ENCODE data around the gene EFNA1.

Gene EFNA1

DNA sequence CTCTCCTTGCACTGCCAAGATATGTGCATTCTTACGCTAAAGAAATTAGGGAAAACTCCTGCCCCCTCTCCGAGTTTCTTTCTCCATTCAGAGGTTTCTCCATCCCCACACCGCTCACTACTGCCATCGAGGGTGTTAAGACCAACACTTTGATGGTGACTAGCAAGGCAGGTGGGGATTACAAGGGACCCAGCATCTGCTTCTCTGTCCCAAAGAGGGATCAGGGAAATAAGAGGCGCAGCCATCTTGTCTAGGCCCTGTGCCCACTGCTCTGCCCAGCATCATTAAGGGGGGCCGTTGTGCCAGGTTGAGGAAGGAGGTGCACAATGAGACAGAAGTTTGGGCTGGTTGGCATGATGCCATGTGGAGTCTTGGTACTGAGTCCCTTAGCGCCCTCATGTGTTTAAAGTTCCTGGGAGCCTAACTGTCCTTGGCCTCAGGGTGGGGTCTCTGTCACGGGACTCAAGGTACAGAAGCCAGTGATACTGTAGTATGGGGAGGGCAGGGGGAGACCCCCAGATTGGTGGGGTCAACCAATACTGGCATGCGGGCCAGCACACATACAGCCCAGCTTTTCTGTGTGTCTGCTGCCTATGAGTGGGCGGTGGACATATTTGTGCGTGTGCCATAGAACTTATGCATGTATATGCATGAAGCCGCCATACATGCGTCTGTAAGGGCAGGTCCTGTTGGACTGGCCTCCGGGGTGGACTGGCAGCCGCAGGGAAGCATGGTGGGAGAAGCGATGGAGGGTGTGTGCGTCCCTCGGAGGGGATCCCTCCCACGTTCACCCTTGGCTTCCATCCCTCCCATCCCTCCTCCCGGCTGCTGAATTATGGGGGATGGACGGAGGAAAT is 43.6 kb upstream of the EFNA1 start:
- H3K36me3 ChIP-seq (ENCODE audit: control insufficient read depth, insufficient read depth, low read length), result no peaks in the 10 kb centered on the region
- H3K9ac ChIP-seq (ENCODE audit: low read depth, low read length), result no peak overlapping the region
- H3K4me1 ChIP-seq (ENCODE audit: control insufficient read depth, insufficient read depth, low read length), result peaks cover 17% of the 10 kb centered on the region
- peak overlapping the region; percentile 89; the same call in 1 of the 2 replicates for H3K4me3 ChIP-seq (ENCODE audit: low read depth, low read length)
- H3K9me3 ChIP-seq (ENCODE audit: control insufficient read depth, insufficient read depth, low read length), result no peaks in the 10 kb centered on the region
- H3K27ac ChIP-seq (ENCODE audit: low read depth, low read length), result no peak overlapping the region
- H3K27me3 ChIP-seq (ENCODE audit: control insufficient read depth, insufficient read depth, low read length), result peaks cover 55% of the 10 kb centered on the region

DNA sequence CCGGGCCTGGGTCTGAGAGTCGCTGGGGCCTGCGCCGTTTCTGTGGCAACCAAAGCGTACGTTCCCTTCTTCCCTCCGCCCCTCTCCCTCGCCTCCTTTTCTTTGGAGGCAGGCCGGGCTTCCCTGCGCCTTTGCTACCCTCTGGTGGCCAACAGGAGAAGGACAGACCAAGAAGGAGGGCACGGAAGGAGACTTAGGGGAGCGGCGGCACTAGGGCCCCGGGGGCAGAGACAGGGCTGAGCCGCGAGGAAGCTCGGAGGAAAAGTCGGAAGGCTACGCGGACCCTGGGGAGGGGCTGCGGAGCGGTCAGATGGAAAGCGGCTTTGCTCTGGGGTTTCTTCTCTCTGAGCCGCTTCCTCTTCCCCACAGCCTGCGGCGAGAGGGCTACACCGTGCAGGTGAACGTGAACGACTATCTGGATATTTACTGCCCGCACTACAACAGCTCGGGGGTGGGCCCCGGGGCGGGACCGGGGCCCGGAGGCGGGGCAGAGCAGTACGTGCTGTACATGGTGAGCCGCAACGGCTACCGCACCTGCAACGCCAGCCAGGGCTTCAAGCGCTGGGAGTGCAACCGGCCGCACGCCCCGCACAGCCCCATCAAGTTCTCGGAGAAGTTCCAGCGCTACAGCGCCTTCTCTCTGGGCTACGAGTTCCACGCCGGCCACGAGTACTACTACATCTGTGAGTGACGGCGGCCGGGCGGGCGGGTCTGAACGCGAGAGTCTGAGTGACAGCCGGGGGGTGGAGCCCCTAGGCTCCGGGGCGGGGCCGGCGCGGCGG is 42.8 kb upstream of the EFNA1 start:
- Histone ChIP-seq H3K4me3 (ENCODE audit: low read depth, low read length) (peak overlapping the region; percentile 89), H3K9me3 (ENCODE audit: control insufficient read depth, insufficient read depth, low read length) (no peaks in the 10 kb centered on the region), H3K27ac (ENCODE audit: low read depth, low read length) (peak overlapping the region; percentile 71), H3K27me3 (ENCODE audit: control insufficient read depth, insufficient read depth, low read length) (peaks cover 47% of the 10 kb centered on the region), H3K9ac (ENCODE audit: low read depth, low read length) (no peak overlapping the region), H3K36me3 (ENCODE audit: control insufficient read depth, insufficient read depth, low read length) (no peaks in the 10 kb centered on the region), H3K4me1 (ENCODE audit: control insufficient read depth, insufficient read depth, low read length) (peaks cover 17% of the 10 kb centered on the region)

DNA sequence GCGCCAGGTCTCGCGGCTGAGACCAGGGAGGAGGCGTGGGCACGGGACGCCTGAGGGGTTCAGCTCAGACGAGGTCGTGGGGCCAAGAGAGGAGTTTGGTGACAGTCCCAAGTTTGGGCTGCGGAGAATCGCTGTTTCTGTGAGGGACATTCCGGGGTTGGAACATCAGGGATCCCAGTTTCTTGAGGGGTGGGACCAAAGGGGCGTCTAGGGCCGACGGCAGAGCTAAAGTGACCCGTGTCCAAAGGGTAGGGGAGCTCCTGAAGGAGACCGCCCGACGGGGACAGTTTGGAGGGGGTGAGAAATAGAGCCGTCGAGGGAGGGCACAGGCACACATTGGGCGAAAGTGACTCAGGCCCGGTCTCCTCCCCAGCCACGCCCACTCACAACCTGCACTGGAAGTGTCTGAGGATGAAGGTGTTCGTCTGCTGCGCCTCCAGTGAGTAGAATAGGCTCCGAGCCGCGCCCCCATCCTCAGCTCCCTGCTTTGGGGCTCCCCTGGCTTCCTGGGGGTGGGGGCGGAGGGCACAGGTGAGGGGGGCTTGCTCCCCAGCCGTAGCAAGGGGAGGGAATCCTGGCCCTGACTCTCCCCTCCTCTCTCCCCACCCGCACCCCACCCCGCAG is 42.1 kb upstream of the EFNA1 start:
- Histone ChIP-seq H3K4me3 (ENCODE audit: low read depth, low read length) (peak overlapping the region; percentile 89), H3K27me3 (ENCODE audit: control insufficient read depth, insufficient read depth, low read length) (peaks cover 40% of the 10 kb centered on the region), H3K36me3 (ENCODE audit: control insufficient read depth, insufficient read depth, low read length) (no peaks in the 10 kb centered on the region), H3K27ac (ENCODE audit: low read depth, low read length) (no peak overlapping the region), H3K9ac (ENCODE audit: low read depth, low read length) (no peak overlapping the region), H3K4me1 (ENCODE audit: control insufficient read depth, insufficient read depth, low read length) (peaks cover 17% of the 10 kb centered on the region), H3K9me3 (ENCODE audit: control insufficient read depth, insufficient read depth, low read length) (no peaks in the 10 kb centered on the region)

DNA sequence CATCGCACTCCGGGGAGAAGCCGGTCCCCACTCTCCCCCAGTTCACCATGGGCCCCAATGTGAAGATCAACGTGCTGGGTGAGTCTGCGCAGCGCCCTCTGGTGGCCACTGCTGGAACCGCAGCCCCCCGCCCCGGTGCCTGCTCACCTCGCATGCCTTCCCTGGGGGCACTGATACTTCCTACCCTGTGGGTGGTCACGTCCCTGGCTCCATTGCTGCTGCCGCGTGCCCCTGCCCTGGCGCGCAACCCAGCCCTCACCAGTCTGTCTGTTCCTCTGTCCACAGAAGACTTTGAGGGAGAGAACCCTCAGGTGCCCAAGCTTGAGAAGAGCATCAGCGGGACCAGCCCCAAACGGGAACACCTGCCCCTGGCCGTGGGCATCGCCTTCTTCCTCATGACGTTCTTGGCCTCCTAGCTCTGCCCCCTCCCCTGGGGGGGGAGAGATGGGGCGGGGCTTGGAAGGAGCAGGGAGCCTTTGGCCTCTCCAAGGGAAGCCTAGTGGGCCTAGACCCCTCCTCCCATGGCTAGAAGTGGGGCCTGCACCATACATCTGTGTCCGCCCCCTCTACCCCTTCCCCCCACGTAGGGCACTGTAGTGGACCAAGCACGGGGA is 41.4 kb upstream of the EFNA1 start:
- Histone ChIP-seq H3K4me1 (ENCODE audit: control insufficient read depth, insufficient read depth, low read length) (peaks cover 16% of the 10 kb centered on the region), H3K4me3 (ENCODE audit: low read depth, low read length) (peak overlapping the region; percentile 89; the same call in 1 of the 2 replicates), H3K9me3 (ENCODE audit: control insufficient read depth, insufficient read depth, low read length) (no peaks in the 10 kb centered on the region), H3K9ac (ENCODE audit: low read depth, low read length) (no peak overlapping the region), H3K27me3 (ENCODE audit: control insufficient read depth, insufficient read depth, low read length) (peaks cover 33% of the 10 kb centered on the region), H3K27ac (ENCODE audit: low read depth, low read length) (no peak overlapping the region), H3K36me3 (ENCODE audit: control insufficient read depth, insufficient read depth, low read length) (no peaks in the 10 kb centered on the region)

DNA sequence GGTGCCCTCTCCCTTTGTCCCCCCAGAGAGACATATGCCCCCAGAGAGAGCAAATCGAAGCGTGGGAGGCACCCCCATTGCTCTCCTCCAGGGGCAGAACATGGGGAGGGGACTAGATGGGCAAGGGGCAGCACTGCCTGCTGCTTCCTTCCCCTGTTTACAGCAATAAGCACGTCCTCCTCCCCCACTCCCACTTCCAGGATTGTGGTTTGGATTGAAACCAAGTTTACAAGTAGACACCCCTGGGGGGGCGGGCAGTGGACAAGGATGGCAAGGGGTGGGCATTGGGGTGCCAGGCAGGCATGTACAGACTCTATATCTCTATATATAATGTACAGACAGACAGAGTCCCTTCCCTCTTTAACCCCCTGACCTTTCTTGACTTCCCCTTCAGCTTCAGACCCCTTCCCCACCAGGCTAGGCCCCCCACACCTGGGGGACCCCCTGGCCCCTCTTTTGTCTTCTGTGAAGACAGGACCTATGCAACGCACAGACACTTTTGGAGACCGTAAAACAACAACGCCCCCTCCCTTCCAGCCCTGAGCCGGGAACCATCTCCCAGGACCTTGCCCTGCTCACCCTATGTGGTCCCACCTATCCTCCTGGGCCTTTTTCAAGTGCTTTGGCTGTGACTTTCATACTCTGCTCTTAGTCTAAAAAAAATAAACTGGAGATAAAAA is 40.7 kb upstream of the EFNA1 start:
- Histone ChIP-seq H3K9ac (ENCODE audit: low read depth, low read length) (no peak overlapping the region), H3K9me3 (ENCODE audit: control insufficient read depth, insufficient read depth, low read length) (no peaks in the 10 kb centered on the region), H3K27ac (ENCODE audit: low read depth, low read length) (no peak overlapping the region), H3K4me3 (ENCODE audit: low read depth, low read length) (no peak overlapping the region), H3K4me1 (ENCODE audit: control insufficient read depth, insufficient read depth, low read length) (peaks cover 16% of the 10 kb centered on the region), H3K36me3 (ENCODE audit: control insufficient read depth, insufficient read depth, low read length) (no peaks in the 10 kb centered on the region), H3K27me3 (ENCODE audit: control insufficient read depth, insufficient read depth, low read length) (peaks cover 30% of the 10 kb centered on the region)

DNA sequence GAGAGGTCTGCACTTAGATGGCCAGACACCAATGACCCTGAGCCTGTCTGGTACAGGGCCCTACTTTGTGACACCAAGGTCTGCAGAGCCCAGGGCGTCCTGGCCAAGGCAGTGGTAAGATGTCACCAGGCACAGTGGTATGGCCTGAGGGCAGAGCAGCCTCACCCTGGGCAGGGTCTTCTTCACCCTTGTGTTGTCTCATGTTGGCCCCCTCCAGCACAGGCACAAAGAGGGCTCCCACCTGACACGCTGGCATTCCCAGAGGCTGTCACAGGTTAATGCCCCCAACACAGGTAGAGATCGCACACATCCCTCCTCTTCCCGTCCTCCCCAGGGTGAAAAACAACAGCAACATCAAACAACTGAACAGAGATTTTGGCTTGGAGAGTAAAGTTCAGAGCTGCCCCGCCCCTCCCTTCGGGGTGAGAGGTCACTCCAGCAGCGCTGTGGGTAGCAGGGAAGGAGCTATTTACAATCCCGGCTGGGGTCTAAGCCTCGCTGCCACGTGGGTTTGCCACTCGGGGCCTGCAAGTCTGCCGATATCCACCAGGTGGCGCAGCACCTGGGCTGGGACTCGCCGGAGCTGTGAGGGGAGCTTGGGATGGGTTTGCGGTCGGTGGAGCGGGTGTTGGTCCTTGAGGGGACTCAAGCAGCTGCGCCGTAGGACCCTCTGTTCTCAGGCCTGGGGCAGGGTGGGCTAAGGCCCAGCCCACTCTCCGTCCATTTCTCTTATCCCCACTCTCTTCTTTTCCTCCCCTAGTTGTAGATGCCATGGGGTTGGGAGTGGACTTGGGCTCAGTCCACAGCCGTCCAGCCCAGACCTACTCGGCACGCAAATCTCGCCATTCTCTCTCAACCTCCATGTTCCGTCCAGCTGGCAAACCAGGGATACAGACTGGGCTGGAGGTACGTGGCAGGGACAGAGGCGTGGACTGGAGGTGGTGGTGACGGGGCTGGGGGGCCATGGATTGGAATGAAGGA is 36.3 kb upstream of the EFNA1 start:
- Histone ChIP-seq H3K27me3 (ENCODE audit: control insufficient read depth, insufficient read depth, low read length) (peaks cover 7% of the 10 kb centered on the region), H3K9me3 (ENCODE audit: control insufficient read depth, insufficient read depth, low read length) (no peaks in the 10 kb centered on the region), H3K36me3 (ENCODE audit: control insufficient read depth, insufficient read depth, low read length) (no peaks in the 10 kb centered on the region), H3K4me3 (ENCODE audit: low read depth, low read length) (no peak overlapping the region), H3K9ac (ENCODE audit: low read depth, low read length) (no peak overlapping the region), H3K27ac (ENCODE audit: low read depth, low read length) (no peak overlapping the region), H3K4me1 (ENCODE audit: control insufficient read depth, insufficient read depth, low read length) (peaks cover 17% of the 10 kb centered on the region)

DNA sequence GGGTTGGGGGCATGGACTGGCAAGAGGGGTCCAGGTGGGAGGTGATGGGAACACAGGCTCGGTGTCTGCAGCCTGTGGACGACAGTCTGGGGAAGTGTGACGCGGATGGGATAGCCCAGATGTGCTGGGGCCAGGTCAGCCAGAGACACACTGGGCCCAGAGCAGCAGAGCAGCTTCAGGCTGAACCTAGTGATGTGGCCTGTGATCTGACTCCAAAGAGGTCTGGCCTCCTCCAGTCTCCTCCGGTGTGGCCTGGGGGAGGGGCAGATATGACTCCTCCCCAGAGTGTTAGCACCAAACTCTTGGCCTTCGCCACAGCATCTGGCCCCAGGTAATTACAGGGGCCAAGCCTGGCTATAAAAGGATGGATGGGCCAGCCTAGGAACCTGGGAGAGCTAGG is 35.5 kb upstream of the EFNA1 start:
- H3K4me3 ChIP-seq (ENCODE audit: low read depth, low read length), result no peak overlapping the region
- peaks cover 7% of the 10 kb centered on the region for H3K27me3 ChIP-seq (ENCODE audit: control insufficient read depth, insufficient read depth, low read length)
- H3K9me3 ChIP-seq (ENCODE audit: control insufficient read depth, insufficient read depth, low read length), result no peaks in the 10 kb centered on the region
- H3K9ac ChIP-seq (ENCODE audit: low read depth, low read length), result no peak overlapping the region
- H3K27ac ChIP-seq (ENCODE audit: low read depth, low read length), result no peak overlapping the region
- no peaks in the 10 kb centered on the region for H3K36me3 ChIP-seq (ENCODE audit: control insufficient read depth, insufficient read depth, low read length)
- H3K4me1 ChIP-seq (ENCODE audit: control insufficient read depth, insufficient read depth, low read length), result peaks cover 17% of the 10 kb centered on the region

DNA sequence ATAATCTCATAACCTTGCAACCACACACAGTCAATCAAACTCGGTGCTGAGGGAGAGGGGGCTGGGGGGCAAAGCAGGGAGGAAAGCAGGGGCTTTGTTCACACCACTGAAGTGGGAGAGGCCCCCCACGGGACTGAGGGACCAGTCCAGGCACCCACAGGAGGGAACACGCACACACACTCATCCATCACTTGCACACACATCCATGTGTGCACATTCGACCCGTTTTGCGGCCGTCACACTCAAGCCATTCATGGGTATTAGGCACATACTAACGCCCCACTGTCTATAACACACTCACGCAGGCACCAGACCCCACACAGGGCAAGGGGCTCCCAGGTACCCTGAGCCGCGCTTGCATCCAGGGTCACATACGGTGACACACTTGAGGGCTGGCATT is 35.0 kb upstream of the EFNA1 start:
- Histone ChIP-seq H3K9ac (ENCODE audit: low read depth, low read length) (no peak overlapping the region), H3K4me1 (ENCODE audit: control insufficient read depth, insufficient read depth, low read length) (peaks cover 17% of the 10 kb centered on the region), H3K27me3 (ENCODE audit: control insufficient read depth, insufficient read depth, low read length) (peaks cover 7% of the 10 kb centered on the region)

DNA sequence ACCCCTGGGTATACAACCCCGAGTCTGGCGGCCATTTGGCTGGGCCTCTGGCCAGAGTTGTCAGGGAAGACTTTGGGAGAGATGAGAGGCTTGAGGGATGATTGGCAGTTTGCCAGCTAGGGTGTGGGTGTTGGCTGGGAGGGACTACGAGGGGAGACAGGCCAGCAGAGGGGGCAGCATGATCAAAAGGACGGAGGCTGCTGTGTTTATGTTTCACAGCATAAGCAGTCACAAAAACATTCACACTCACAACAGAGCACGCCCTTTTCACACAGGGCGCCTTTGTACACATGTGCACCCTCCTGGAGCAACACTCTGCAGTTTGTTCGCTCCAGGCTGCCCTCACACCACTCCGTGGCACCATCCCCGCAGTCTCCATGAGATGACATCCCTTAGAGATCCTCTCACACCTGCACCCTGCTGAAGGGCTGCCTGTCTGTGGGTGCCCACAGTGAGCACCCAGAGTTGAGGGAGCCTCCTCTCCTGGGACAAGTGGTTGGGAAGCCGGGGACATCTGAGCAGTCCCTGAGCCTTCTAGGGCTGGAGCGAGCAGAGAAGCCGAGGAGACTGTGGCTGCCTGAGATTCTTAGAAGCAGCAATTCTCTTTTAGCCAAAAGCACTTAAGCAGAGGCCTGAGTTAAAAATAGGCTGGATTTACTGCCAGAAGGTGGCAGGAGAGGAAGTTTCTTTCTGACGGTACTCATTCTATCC is 33.6 kb upstream of the EFNA1 start:
- Histone ChIP-seq H3K9me3 (ENCODE audit: control insufficient read depth, insufficient read depth, low read length) (no peaks in the 10 kb centered on the region), H3K36me3 (ENCODE audit: control insufficient read depth, insufficient read depth, low read length) (no peaks in the 10 kb centered on the region), H3K27ac (ENCODE audit: low read depth, low read length) (peak overlapping the region; percentile 47), H3K4me1 (ENCODE audit: control insufficient read depth, insufficient read depth, low read length) (peaks cover 17% of the 10 kb centered on the region), H3K9ac (ENCODE audit: low read depth, low read length) (no peak overlapping the region), H3K4me3 (ENCODE audit: low read depth, low read length) (no peak overlapping the region), H3K27me3 (ENCODE audit: control insufficient read depth, insufficient read depth, low read length) (peaks cover 7% of the 10 kb centered on the region)

More for the DNA sequence above, 35.0 kb upstream of the EFNA1 start:
- Histone ChIP-seq H3K36me3 (ENCODE audit: control insufficient read depth, insufficient read depth, low read length) (no peaks in the 10 kb centered on the region), H3K9me3 (ENCODE audit: control insufficient read depth, insufficient read depth, low read length) (no peaks in the 10 kb centered on the region), H3K4me3 (ENCODE audit: low read depth, low read length) (no peak overlapping the region), H3K27ac (ENCODE audit: low read depth, low read length) (no peak overlapping the region)
